ENCODE data around the gene EFS. TPM values are rescaled to one million over a fixed set of nuclear protein-coding genes. Genes with fewer than 3 reads are reported as not detected.

The EFS gene
- total RNA-seq, 2 experiments from 2014 or later: not detected

DNA sequence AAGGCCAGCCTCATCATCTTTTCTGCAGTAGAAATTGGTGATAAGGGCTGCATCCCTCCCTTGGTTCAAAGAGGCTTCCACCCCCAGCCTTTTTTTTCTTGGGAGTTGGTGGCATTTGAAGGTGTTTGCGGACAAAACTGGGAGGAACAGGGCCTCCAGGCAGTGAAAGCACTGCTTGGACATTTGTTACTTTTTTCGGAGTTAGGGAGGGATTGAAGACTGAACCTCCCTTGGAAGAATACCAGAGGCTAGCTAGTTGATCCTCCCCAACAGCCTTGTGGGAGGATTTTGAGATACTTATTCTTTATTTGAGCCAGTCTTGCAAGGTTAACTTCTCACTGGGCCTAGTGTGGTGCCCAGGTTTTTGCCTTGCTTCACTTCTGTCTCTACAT is 40.5 kb downstream of the EFS start:
- TF ChIP-seq, protein P1, sequence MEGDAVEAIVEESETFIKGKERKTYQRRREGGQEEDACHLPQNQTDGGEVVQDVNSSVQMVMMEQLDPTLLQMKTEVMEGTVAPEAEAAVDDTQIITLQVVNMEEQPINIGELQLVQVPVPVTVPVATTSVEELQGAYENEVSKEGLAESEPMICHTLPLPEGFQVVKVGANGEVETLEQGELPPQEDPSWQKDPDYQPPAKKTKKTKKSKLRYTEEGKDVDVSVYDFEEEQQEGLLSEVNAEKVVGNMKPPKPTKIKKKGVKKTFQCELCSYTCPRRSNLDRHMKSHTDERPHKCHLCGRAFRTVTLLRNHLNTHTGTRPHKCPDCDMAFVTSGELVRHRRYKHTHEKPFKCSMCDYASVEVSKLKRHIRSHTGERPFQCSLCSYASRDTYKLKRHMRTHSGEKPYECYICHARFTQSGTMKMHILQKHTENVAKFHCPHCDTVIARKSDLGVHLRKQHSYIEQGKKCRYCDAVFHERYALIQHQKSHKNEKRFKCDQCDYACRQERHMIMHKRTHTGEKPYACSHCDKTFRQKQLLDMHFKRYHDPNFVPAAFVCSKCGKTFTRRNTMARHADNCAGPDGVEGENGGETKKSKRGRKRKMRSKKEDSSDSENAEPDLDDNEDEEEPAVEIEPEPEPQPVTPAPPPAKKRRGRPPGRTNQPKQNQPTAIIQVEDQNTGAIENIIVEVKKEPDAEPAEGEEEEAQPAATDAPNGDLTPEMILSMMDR (IDR thresholded peaks at IDR 0.05): no peak
- intact Hi-C loops (cut with micrococcal nuclease): loop anchor here (5.0 kb wide), 2 partner anchors 37 to 238 kb away; partner anchors contain the start of gene HOMEZ
- no peak for DNase-seq

DNA sequence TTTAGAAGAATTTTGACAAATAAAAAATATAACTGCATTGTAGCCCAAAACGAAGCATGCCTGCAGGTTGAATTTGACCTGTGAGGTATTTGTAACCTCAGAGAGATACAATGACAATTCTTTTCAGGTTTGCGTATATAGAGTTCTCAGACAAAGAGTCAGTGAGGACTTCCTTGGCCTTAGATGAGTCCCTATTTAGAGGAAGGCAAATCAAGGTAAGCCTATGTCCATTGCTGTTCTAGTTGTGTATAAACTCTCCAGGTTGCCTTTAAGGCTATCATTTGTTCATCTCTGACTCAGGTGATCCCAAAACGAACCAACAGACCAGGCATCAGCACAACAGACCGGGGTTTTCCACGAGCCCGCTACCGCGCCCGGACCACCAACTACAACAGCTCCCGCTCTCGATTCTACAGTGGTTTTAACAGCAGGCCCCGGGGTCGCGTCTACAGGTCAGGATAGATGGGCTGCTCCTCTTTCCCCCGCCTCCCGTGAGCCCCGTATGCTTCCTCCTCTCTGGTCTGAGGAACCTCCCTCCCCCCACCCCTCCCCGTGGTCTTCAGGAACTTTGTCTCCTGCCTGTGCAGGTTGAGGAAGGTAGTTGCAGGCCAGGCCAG is 41.0 kb downstream of the EFS start:
- H3K27me3 Mint-ChIP-seq: no peaks in the 10 kb centered on the region
- peaks cover 38% of the 10 kb centered on the region for H3K36me3 Mint-ChIP-seq (ENCODE audit: low read depth)
- DNase-seq: no peak
- intact Hi-C loops (cut with micrococcal nuclease): loop anchor here (2.0 to 5.0 kb wide), 3 partner anchors 37 to 238 kb away; partner anchors contain the start of genes HOMEZ and NGDN
- POLR2A ChIA-PET: interaction anchor here (1.0 to 7.5 kb wide), 4 partner anchors 14 to 229 kb away, joined by 3 to 139 read pairs (median 26); partner anchors contain the start of genes ACIN1, BCL2L2, C14orf119 and PPP1R3E
- H3K4me3 Mint-ChIP-seq: no peak overlapping the region
- peak overlapping the region; percentile 45 for H3K27ac Mint-ChIP-seq
- CTCF ChIA-PET: interaction anchor here (1.4 to 7.4 kb wide), 4 partner anchors 21 to 255 kb away, joined by 4 to 78 read pairs (median 28); partner anchors contain the start of gene PPP1R3E
- H3K9me3 Mint-ChIP-seq: no peaks in the 10 kb centered on the region
- peaks cover 31% of the 10 kb centered on the region for H3K4me1 Mint-ChIP-seq (ENCODE audit: low read depth)
- no peak for ATAC-seq
- TF ChIP-seq, protein P1 (IDR thresholded peaks at IDR 0.05): no peak

More for the DNA sequence above, 40.5 kb downstream of the EFS start:
- Mint-ChIP-seq H3K9me3 (no peaks in the 10 kb centered on the region), H3K4me3 (no peak overlapping the region), H3K27me3 (no peaks in the 10 kb centered on the region), H3K36me3 (ENCODE audit: low read depth) (peaks cover 38% of the 10 kb centered on the region), H3K27ac (no peak overlapping the region), H3K4me1 (ENCODE audit: low read depth) (peaks cover 31% of the 10 kb centered on the region)
- CTCF ChIA-PET: interaction anchor here (5.4 kb wide), 1 partner anchor 55 kb away, joined by 29 read pairs; no protein-coding TSS in a partner anchor
- POLR2A ChIA-PET: interaction anchor here (1.0 to 5.0 kb wide), 2 partner anchors 15 to 147 kb away, joined by 3 to 40 read pairs; partner anchors contain the start of gene BCL2L2
- ATAC-seq: no peak

DNA sequence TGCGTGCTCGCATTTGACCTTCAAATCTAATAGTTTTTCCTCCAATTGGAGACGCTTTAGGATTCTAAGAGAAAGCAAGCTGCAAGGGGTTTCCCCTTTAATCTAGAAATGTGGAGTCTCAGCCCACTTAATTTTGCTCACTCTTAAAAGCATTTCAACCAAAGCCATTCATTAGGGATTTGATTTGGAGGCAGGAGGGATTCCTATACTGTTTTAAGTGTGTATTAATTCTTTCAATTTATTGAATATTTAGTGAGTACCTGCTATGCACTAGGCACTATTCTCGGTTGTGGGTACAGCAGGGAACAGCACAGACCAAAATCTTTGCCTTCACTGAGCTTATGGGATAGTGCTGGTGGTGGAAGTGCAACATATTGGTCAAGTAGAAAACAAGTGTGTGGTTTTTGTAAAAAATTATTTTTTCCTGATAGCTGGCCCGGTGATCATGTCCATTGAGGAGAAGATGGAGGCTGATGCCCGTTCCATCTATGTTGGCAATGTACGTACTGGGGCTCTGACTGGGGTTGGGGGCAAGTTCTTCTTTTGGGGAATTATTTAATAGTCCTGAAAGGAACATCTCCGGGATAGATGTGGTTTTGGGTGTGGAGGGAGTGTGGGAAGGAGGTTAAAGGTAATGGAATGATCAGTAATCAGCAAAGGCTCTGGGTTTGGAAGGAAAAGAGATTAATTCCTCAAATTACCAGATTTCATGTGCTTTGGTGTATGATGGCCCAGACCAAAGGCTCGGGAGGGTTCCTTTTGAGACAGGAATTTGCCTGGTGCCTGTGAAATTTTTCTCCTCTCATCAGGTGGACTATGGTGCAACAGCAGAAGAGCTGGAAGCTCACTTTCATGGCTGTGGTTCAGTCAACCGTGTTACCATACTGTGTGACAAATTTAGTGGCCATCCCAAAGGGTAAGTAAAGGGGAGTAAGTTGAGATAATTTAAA is 42.1 kb downstream of the EFS start:
- no peak for ATAC-seq
- CTCF ChIA-PET: interaction anchor here (0.9 to 7.4 kb wide), 9 partner anchors 20 to 254 kb away, joined by 3 to 78 read pairs (median 6); partner anchors contain the start of gene PPP1R3E
- POLR2A ChIA-PET: interaction anchor here (0.6 to 7.5 kb wide), 16 partner anchors 13 to 244 kb away, joined by 3 to 139 read pairs (median 6); partner anchors contain the start of genes ACIN1, BCL2L2, C14orf119 and HOMEZ
- H3K27me3 Mint-ChIP-seq: no peaks in the 10 kb centered on the region
- peak overlapping the region; percentile 85 for H3K27ac Mint-ChIP-seq
- DNase-seq: no peak
- H3K9me3 Mint-ChIP-seq: no peaks in the 10 kb centered on the region
- peak overlapping the region; percentile 95 for H3K4me3 Mint-ChIP-seq
- TF ChIP-seq, protein P1 (IDR thresholded peaks at IDR 0.05): no peak
- peaks cover 38% of the 10 kb centered on the region for H3K36me3 Mint-ChIP-seq (ENCODE audit: low read depth)
- intact Hi-C loops (cut with micrococcal nuclease): loop anchor here (2.0 to 5.0 kb wide), 3 partner anchors 36 to 239 kb away; partner anchors contain the start of genes HOMEZ and NGDN
- H3K4me1 Mint-ChIP-seq (ENCODE audit: low read depth): peaks cover 24% of the 10 kb centered on the region

- ATAC-seq (peak; percentile 5), DNase-seq (peak; percentile 81)
- Mint-ChIP-seq H3K4me3 (peak overlapping the region; percentile 95), H3K36me3 (ENCODE audit: low read depth) (peaks cover 38% of the 10 kb centered on the region), H3K4me1 (ENCODE audit: low read depth) (peaks cover 24% of the 10 kb centered on the region), H3K27me3 (no peaks in the 10 kb centered on the region), H3K9me3 (no peaks in the 10 kb centered on the region), H3K27ac (peak overlapping the region; percentile 85)
- POLR2A ChIA-PET: interaction anchor here (0.6 to 7.5 kb wide), 22 partner anchors 10 to 316 kb away, joined by 3 to 139 read pairs (median 6); partner anchors contain the start of genes ACIN1, BCL2L2, C14orf119 and HOMEZ
- CTCF ChIA-PET: interaction anchor here (0.7 to 7.4 kb wide), 21 partner anchors 11 to 238 kb away, joined by 3 to 78 read pairs (median 5); partner anchors contain the start of genes CMTM5, HOMEZ and PPP1R3E
- TF ChIP-seq, protein P1 (IDR thresholded peaks at IDR 0.05): no peak
- intact Hi-C loops (cut with micrococcal nuclease): loop anchor here (2.0 to 5.0 kb wide), 4 partner anchors 21 to 240 kb away; partner anchors contain the start of genes HOMEZ and NGDN
Observed at GRCh38 chr14:23321572-23322547, 43.1 kb downstream of the EFS start.

All from activated CD8-positive, alpha-beta T cell treated with anti-CD3 and anti-CD28 coated beads for 36 hours (primary cell).